Neural progenitor cell (in vitro differentiated cells): ENCODE results near the gene TOP2A.

ENCODE experiments used
- EZH2 ChIP-seq: fragments of 200-600 bp; sonication (generic); IDR thresholded peaks from 2 replicates; pipeline ENCODE4 v1.6.1; 2017; ENCODE audit warnings: antibody characterized with exemption, mild to moderate bottlenecking, moderate library complexity
- EZH2phosphoT487 ChIP-seq: fragments of 200-600 bp; sonication (generic); IDR thresholded peaks from 2 replicates; pipeline ENCODE4 v1.6.1; 2017; ENCODE audit warnings: antibody characterized with exemption
- TF ChIP-seq, protein P1 (sequence below): fragments of 200-600 bp; sonication (generic); IDR thresholded peaks from 2 replicates; pipeline ENCODE4 v1.5.1; 2017; ENCODE audit warnings: antibody characterized with exemption, mild to moderate bottlenecking

- TF ChIP-seq EZH2 (no peak), EZH2phosphoT487 (no peak)
- TF ChIP-seq, protein P1, sequence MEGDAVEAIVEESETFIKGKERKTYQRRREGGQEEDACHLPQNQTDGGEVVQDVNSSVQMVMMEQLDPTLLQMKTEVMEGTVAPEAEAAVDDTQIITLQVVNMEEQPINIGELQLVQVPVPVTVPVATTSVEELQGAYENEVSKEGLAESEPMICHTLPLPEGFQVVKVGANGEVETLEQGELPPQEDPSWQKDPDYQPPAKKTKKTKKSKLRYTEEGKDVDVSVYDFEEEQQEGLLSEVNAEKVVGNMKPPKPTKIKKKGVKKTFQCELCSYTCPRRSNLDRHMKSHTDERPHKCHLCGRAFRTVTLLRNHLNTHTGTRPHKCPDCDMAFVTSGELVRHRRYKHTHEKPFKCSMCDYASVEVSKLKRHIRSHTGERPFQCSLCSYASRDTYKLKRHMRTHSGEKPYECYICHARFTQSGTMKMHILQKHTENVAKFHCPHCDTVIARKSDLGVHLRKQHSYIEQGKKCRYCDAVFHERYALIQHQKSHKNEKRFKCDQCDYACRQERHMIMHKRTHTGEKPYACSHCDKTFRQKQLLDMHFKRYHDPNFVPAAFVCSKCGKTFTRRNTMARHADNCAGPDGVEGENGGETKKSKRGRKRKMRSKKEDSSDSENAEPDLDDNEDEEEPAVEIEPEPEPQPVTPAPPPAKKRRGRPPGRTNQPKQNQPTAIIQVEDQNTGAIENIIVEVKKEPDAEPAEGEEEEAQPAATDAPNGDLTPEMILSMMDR = no peak
These were observed 48.7 kb upstream of the TOP2A start for GRCh38 chr17:40466298-40466971.
